Measurements from ENCODE around the gene PGAP2. TPM values are rescaled to one million over a fixed set of nuclear protein-coding genes. Genes with fewer than 3 reads are reported as not detected.
A peak's percentile ranks its signal among the peaks of the same experiment; 100 is the strongest.

The PGAP2 gene
- total and polyA plus RNA-seq, 2 of the 4 experiments (the other 2 are of a cell fraction) = 10.6 to 31.3 TPM

GRCh38 chr11:3853899-3854659, 45.7 kb downstream of the PGAP2 start:
- H3K56ac ChIP-seq (ENCODE audit: extremely low read depth, insufficient read depth, low read length) = no peak overlapping the region
- no peak overlapping the region for H3K23ac ChIP-seq (ENCODE audit: low read depth, low read length)
- POLR2A ChIA-PET (ENCODE audit: unreplicated experiment) = no interaction called here
- H3K14ac ChIP-seq (replicated peaks; ENCODE audit: low read depth, low read length) = peak overlapping the region; percentile 46
- WGBS, 2 experiments (ENCODE audit: extremely low coverage in 2 of 2, insufficient read length in 1 of 2) = 81% methylated on average over 6 of the region's 11 CpGs; no CpG with 5 or more reads in 1 of the 2 experiments
- no peaks in the 10 kb centered on the region for H3K27me3 ChIP-seq (ENCODE audit: control insufficient read depth, insufficient read depth, low read length)
- BruUV-seq (replicated peaks) = no TSS peak
- H3K9me1 ChIP-seq (ENCODE audit: insufficient read depth, low read length) = peaks cover 19% of the 10 kb centered on the region
- H3K4ac ChIP-seq (ENCODE audit: low read depth, low read length) = peak overlapping the region; percentile 52
- peak overlapping the region; percentile 94 for H2AFZ ChIP-seq (replicated peaks; ENCODE audit: low read length, poor library complexity)
- H2BK120ac ChIP-seq (ENCODE audit: low read depth, low read length) = peak overlapping the region; percentile 47; the same call in 1 of the 2 replicates
- H3K4me1 ChIP-seq (ENCODE audit: control insufficient read depth, insufficient read depth, low read length) = peaks cover 12% of the 10 kb centered on the region
- in situ Hi-C loops (cut with MboI; ENCODE audit: low sequenced_read_pairs) = no loop called here
- H3K4me3 ChIP-seq (ENCODE audit: insufficient read depth, low read depth, low read length) = no peak overlapping the region
- peaks cover 17 to 37% of the 10 kb centered on the region in 2 experiments; a peak in 3 of 4 replicates for H3K79me1 ChIP-seq (ENCODE audit: low read depth in 1 of 2, low read length in 2 of 2)
- H3K27ac ChIP-seq (ENCODE audit: insufficient read depth, low read length) = peak overlapping the region; percentile 25
- no peak overlapping the region for H3K4me2 ChIP-seq (ENCODE audit: low read depth, low read length)
- no peak for DNase-seq
- H2AK5ac ChIP-seq (ENCODE audit: low read depth, low read length) = peak overlapping the region; percentile 68; the same call in 1 of the 2 replicates
- H2BK15ac ChIP-seq (ENCODE audit: low read depth, low read length) = peak overlapping the region; percentile 63; the same call in 2 of the 3 replicates
- H4K20me1 ChIP-seq (ENCODE audit: insufficient read depth, low read length) = no peaks in the 10 kb centered on the region
- CTCF ChIA-PET = interaction anchor here (0.6 to 9.2 kb wide), 21 partner anchors 13 to 252 kb away, joined by 3 to 186 read pairs (median 5); partner anchors contain the start of gene RHOG
- no peaks in the 10 kb centered on the region for H3K9me3 ChIP-seq (ENCODE audit: control insufficient read depth, insufficient read depth, low read length)
- peak overlapping the region; percentile 9; the same call in 1 of the 2 replicates for H3K18ac ChIP-seq (ENCODE audit: low read depth, low read length)
- H4K8ac ChIP-seq (ENCODE audit: low read depth in 2 of 2, low read length in 2 of 2) = peak overlapping the region; percentile 70 to 86
- dilution Hi-C loops (cut with HindIII; ENCODE audit: low sequenced_read_pairs, unreplicated experiment) = no loop called here
- 0 out of 2 replicates have a peak overlapping the region, but pooled peaks have one; percentile 9 for H3K9ac ChIP-seq (ENCODE audit: low read depth, low read length)
- peak overlapping the region; percentile 44; the same call in 1 of the 2 replicates for H4K5ac ChIP-seq (ENCODE audit: low read depth, low read length)
- ATAC-seq (ENCODE audit: low read depth) = no peak
- H2BK5ac ChIP-seq (ENCODE audit: low read depth, low read length, poor library complexity, severe bottlenecking) = no peak overlapping the region
- peak overlapping the region; percentile 68 for H2AK9ac ChIP-seq (replicated peaks; ENCODE audit: low read depth, low read length, poor library complexity)
- no peaks in the 10 kb centered on the region for H3K36me3 ChIP-seq (ENCODE audit: control insufficient read depth, insufficient read depth, low read length)
- H4K91ac ChIP-seq (ENCODE audit: insufficient read depth, low read depth, low read length) = peak overlapping the region; percentile 74
- intact Hi-C loops (cut with micrococcal nuclease) = loop anchor here (2.0 to 10.0 kb wide), 2 partner anchors 131 to 399 kb away; no protein-coding TSS in a partner anchor
- H2BK20ac ChIP-seq (ENCODE audit: low read depth, low read length) = 0 out of 2 replicates have a peak overlapping the region, but pooled peaks have one; percentile 29
- no peak for TF ChIP-seq NFE2L2 (IDR thresholded peaks at IDR 0.05; ENCODE audit: low read depth, low read length)
- TF ChIP-seq, protein P1, sequence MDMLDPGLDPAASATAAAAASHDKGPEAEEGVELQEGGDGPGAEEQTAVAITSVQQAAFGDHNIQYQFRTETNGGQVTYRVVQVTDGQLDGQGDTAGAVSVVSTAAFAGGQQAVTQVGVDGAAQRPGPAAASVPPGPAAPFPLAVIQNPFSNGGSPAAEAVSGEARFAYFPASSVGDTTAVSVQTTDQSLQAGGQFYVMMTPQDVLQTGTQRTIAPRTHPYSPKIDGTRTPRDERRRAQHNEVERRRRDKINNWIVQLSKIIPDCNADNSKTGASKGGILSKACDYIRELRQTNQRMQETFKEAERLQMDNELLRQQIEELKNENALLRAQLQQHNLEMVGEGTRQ (IDR thresholded peaks at IDR 0.05; ENCODE audit: low read depth, low read length) = no peak
- TF ChIP-seq BHLHE40 (IDR thresholded peaks at IDR 0.05; ENCODE audit: low read depth, low read length) = no peak
- TF ChIP-seq RCOR1 (IDR thresholded peaks at IDR 0.05; ENCODE audit: insufficient replicate concordance, low read length) = no peak
- TF ChIP-seq RFX5 (IDR thresholded peaks at IDR 0.05; ENCODE audit: low read depth, low read length) = no peak
- no peak for TF ChIP-seq POLR2A (IDR thresholded peaks at IDR 0.05; ENCODE audit: low read depth, low read length)
- no peak for TF ChIP-seq MXI1 (IDR thresholded peaks at IDR 0.05; ENCODE audit: borderline replicate concordance, low read depth, low read length)
- TF ChIP-seq, protein P2, sequence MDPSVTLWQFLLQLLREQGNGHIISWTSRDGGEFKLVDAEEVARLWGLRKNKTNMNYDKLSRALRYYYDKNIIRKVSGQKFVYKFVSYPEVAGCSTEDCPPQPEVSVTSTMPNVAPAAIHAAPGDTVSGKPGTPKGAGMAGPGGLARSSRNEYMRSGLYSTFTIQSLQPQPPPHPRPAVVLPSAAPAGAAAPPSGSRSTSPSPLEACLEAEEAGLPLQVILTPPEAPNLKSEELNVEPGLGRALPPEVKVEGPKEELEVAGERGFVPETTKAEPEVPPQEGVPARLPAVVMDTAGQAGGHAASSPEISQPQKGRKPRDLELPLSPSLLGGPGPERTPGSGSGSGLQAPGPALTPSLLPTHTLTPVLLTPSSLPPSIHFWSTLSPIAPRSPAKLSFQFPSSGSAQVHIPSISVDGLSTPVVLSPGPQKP (IDR thresholded peaks at IDR 0.05; ENCODE audit: borderline replicate concordance, low read depth, low read length) = no peak
- TF ChIP-seq SMC3 (IDR thresholded peaks at IDR 0.05; ENCODE audit: low read depth, low read length) = no peak
- TF ChIP-seq MAZ (IDR thresholded peaks at IDR 0.05; ENCODE audit: borderline replicate concordance, low read depth, low read length) = no peak
- no peak for TF ChIP-seq CTCF (conservative IDR thresholded peaks at IDR 0.05; ENCODE audit: low read depth, low read length)
- TF ChIP-seq MAFK (IDR thresholded peaks at IDR 0.05; ENCODE audit: low read depth, low read length) = no peak
- TF ChIP-seq CHD1 (IDR thresholded peaks at IDR 0.05; ENCODE audit: low read depth, low read length) = no peak
